GM23338 (cell line): ENCODE data around the gene ACOX1. TPM values are rescaled to one million over a fixed set of nuclear protein-coding genes. Genes with fewer than 3 reads are reported as not detected.

ENCODE experiments used
- ATAC-seq: fragments of 200-7000 bp; cut with Tn5 transposase; 3 replicates; pipeline ENCODE4 v1.9.1; 2020
- DNase-seq: peaks from one replicate; pipeline ENCODE4 v3.0.0-alpha.2; 2015; ENCODE audit warnings: low spot score
- H2AFZ ChIP-seq: fragments of 200-600 bp; sonication (generic); 2 replicates; pipeline ENCODE4 v1.8.0; 2016; ENCODE audit warnings: antibody characterized with exemption, mild to moderate bottlenecking, moderate library complexity
- H3F3A ChIP-seq: fragments of 200-600 bp; sonication (generic); replicated peaks from 2 replicates; pipeline ENCODE4 v1.8.0; 2017; ENCODE audit warnings: antibody characterized with exemption, mixed run types, low read depth
- H3K27ac ChIP-seq: fragments of 200-600 bp; sonication (generic); 2 replicates; pipeline ENCODE4 v1.6.1; 2016; ENCODE audit warnings: low read depth
- H3K27me3 ChIP-seq: fragments of 200-600 bp; sonication (generic); 2 replicates; pipeline ENCODE4 v1.8.0; 2016; ENCODE audit warnings: mild to moderate bottlenecking, mixed run types, moderate library complexity; ENCODE audit not compliant: insufficient read depth
- H3K36me3 ChIP-seq: fragments of 200-600 bp; sonication (generic); 2 replicates; pipeline ENCODE4 v1.8.0; 2016; ENCODE audit warnings: mild to moderate bottlenecking; ENCODE audit not compliant: insufficient read depth
- H3K4me1 ChIP-seq: fragments of 200-600 bp; sonication (generic); 2 replicates; pipeline ENCODE4 v1.8.0; 2016; ENCODE audit warnings: mild to moderate bottlenecking, moderate library complexity; ENCODE audit not compliant: insufficient read depth
- H3K4me2 ChIP-seq: fragments of 200-600 bp; sonication (generic); 2 replicates; pipeline ENCODE4 v1.7.1; 2017; ENCODE audit warnings: mixed run types
- H3K4me3 ChIP-seq: fragments of 200-600 bp; sonication (generic); 2 replicates; pipeline ENCODE4 v1.6.1; 2016; ENCODE audit warnings: mixed run types
- H3K79me2 ChIP-seq: fragments of 200-600 bp; sonication (generic); replicated peaks from 2 replicates; pipeline ENCODE4 v1.8.0; 2017; ENCODE audit warnings: mild to moderate bottlenecking; ENCODE audit not compliant: insufficient read depth
- H3K9me2 ChIP-seq: fragments of 200-600 bp; sonication (generic); 2 replicates; pipeline ENCODE4 v1.8.0; 2017; ENCODE audit not compliant: insufficient read depth
- H4K20me1 ChIP-seq: fragments of 200-600 bp; sonication (generic); replicated peaks from 2 replicates; pipeline ENCODE4 v1.8.0; 2017; ENCODE audit warnings: mild to moderate bottlenecking; ENCODE audit not compliant: insufficient read depth
- H3K27ac Mint-ChIP-seq: 2 replicates; pipeline ENCODE4 v1.8.0; 2020; ENCODE audit warnings: inconsistent platforms, mild to moderate bottlenecking, moderate library complexity, mixed read lengths
- H3K27me3 Mint-ChIP-seq: 3 replicates; pipeline ENCODE4 v1.8.0; 2022; ENCODE audit warnings: low read depth, mild to moderate bottlenecking, moderate library complexity, mixed read lengths, inconsistent platforms; ENCODE audit not compliant: insufficient read depth, poor library complexity
- H3K36me3 Mint-ChIP-seq: 3 replicates; pipeline ENCODE4 v1.8.0; 2021; ENCODE audit warnings: low read depth, mild to moderate bottlenecking, inconsistent platforms, moderate library complexity, mixed read lengths
- H3K4me1 Mint-ChIP-seq: 3 replicates; pipeline ENCODE4 v1.8.0; 2020; ENCODE audit warnings: mild to moderate bottlenecking, inconsistent platforms, mixed read lengths
- H3K4me3 Mint-ChIP-seq: 3 replicates; pipeline ENCODE4 v1.8.0; 2021; ENCODE audit warnings: moderate library complexity, mild to moderate bottlenecking, inconsistent platforms, mixed read lengths
- H3K9me3 Mint-ChIP-seq: 3 replicates; pipeline ENCODE4 v1.8.0; 2020; ENCODE audit warnings: moderate library complexity, mild to moderate bottlenecking, inconsistent platforms, mixed read lengths
- CTCF ChIP-seq, 2 experiments: fragments of 200-600 bp in 1 of 2; sonication (generic) in 1 of 2; conservative IDR thresholded peaks; 2 replicates each; pipeline versions ENCODE4 v1.5.1 to v1.6.1; 2016 to 2017; ENCODE audit warnings: antibody characterized with exemption in 2 of 2, low read depth in 2 of 2, mild to moderate bottlenecking in 2 of 2, moderate library complexity in 1 of 2
- JUNB ChIP-seq: IDR thresholded peaks from one replicate; pipeline ENCODE4 v1.6.1; 2016; ENCODE audit warnings: antibody characterized with exemption; ENCODE audit not compliant: unreplicated experiment
- POLR2AphosphoS5 ChIP-seq: IDR thresholded peaks from 2 replicates; pipeline ENCODE4 v1.6.1; 2016; ENCODE audit warnings: antibody characterized with exemption, low read depth
- STAT1 ChIP-seq: IDR thresholded peaks from one replicate; pipeline ENCODE4 v1.6.1; 2016; ENCODE audit warnings: antibody characterized with exemption; ENCODE audit not compliant: unreplicated experiment
- ZNF114 ChIP-seq: fragments of 250-450 bp; sonication (Bioruptor Pico); IDR thresholded peaks from 2 replicates; pipeline ENCODE4 v1.5.0; 2020; ENCODE audit warnings: mild to moderate bottlenecking, moderate library complexity
- ZNF331 ChIP-seq: fragments of 250-450 bp; sonication (Bioruptor Pico); IDR thresholded peaks from 2 replicates; pipeline ENCODE4 v1.5.0; 2020; ENCODE audit warnings: low read depth, mild to moderate bottlenecking, moderate library complexity
- polyA plus RNA-seq: library from polyadenylated mRNA; unstranded; fragments of >200 nt; fragmentation: Nextera tagmentation; extraction: Ambion mirVana; gene quantifications from 2 replicates; pipeline ENCODE4 v1.2.1, GENCODE V29; 2016
- total RNA-seq: library from RNA; depleted of rRNA; stranded (reverse); fragments of >200 nt; shearing (Covaris generic); gene quantifications from 2 replicates; pipeline ENCODE4 v1.2.3, GENCODE V29; 2014
- TF ChIP-seq, protein P1 (sequence below): fragments of 250-450 bp; sonication (Bioruptor Pico); IDR thresholded peaks from 2 replicates; pipeline ENCODE4 v1.5.0; 2020; ENCODE audit warnings: mild to moderate bottlenecking, moderate library complexity

ACOX1 gene
- total and polyA plus RNA-seq, 2 experiments from 2014 or later, result 12.8 to 32.9 TPM

DNA sequence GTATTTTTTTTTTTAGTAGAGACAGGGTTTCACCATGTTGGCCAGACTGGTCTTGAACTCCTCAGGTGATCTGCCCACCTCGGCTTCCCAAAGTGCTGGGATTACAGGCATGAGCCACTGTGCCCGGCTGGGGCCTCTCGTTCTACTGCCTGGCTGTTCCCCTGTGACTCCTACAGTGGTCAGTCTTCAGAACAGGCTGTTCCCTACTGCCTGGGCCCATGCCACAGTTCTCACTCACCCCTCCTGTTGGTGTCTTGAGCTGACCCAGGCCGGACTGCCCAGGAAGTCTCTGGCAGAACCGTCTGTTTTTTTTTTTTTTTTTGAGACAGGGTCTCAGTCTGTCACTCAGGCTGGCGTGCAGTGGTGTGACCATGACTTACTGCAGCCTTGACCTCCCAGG, 24.9 kb upstream of the ACOX1 start (continued):
- TF ChIP-seq CTCF (conservative IDR thresholded peaks at IDR 0.05; ENCODE audit: low read depth in 2 of 2), result no peak
- TF ChIP-seq, protein P1, sequence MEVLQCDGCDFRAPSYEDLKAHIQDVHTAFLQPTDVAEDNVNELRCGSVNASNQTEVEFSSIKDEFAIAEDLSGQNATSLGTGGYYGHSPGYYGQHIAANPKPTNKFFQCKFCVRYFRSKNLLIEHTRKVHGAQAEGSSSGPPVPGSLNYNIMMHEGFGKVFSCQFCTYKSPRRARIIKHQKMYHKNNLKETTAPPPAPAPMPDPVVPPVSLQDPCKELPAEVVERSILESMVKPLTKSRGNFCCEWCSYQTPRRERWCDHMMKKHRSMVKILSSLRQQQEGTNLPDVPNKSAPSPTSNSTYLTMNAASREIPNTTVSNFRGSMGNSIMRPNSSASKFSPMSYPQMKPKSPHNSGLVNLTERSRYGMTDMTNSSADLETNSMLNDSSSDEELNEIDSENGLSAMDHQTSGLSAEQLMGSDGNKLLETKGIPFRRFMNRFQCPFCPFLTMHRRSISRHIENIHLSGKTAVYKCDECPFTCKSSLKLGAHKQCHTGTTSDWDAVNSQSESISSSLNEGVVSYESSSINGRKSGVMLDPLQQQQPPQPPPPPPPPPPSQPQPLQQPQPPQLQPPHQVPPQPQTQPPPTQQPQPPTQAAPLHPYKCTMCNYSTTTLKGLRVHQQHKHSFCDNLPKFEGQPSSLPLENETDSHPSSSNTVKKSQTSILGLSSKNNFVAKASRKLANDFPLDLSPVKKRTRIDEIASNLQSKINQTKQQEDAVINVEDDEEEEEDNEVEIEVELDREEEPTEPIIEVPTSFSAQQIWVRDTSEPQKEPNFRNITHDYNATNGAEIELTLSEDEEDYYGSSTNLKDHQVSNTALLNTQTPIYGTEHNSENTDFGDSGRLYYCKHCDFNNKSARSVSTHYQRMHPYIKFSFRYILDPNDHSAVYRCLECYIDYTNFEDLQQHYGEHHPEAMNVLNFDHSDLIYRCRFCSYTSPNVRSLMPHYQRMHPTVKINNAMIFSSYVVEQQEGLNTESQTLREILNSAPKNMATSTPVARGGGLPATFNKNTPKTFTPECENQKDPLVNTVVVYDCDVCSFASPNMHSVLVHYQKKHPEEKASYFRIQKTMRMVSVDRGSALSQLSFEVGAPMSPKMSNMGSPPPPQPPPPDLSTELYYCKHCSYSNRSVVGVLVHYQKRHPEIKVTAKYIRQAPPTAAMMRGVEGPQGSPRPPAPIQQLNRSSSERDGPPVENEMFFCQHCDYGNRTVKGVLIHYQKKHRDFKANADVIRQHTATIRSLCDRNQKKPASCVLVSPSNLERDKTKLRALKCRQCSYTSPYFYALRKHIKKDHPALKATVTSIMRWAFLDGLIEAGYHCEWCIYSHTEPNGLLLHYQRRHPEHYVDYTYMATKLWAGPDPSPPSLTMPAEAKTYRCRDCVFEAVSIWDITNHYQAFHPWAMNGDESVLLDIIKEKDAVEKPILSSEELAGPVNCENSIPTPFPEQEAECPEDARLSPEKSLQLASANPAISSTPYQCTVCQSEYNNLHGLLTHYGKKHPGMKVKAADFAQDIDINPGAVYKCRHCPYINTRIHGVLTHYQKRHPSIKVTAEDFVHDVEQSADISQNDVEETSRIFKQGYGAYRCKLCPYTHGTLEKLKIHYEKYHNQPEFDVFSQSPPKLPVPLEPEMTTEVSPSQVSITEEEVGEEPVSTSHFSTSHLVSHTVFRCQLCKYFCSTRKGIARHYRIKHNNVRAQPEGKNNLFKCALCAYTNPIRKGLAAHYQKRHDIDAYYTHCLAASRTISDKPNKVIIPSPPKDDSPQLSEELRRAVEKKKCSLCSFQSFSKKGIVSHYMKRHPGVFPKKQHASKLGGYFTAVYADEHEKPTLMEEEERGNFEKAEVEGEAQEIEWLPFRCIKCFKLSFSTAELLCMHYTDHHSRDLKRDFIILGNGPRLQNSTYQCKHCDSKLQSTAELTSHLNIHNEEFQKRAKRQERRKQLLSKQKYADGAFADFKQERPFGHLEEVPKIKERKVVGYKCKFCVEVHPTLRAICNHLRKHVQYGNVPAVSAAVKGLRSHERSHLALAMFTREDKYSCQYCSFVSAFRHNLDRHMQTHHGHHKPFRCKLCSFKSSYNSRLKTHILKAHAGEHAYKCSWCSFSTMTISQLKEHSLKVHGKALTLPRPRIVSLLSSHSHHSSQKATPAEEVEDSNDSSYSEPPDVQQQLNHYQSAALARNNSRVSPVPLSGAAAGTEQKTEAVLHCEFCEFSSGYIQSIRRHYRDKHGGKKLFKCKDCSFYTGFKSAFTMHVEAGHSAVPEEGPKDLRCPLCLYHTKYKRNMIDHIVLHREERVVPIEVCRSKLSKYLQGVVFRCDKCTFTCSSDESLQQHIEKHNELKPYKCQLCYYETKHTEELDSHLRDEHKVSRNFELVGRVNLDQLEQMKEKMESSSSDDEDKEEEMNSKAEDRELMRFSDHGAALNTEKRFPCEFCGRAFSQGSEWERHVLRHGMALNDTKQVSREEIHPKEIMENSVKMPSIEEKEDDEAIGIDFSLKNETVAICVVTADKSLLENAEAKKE (CRISPR knock-in tag), result no peak
- no peak for TF ChIP-seq STAT1
- no peak for TF ChIP-seq JUNB
- TF ChIP-seq ZNF114 (CRISPR knock-in tag), result no peak
- no peak for TF ChIP-seq ZNF331

DNA sequence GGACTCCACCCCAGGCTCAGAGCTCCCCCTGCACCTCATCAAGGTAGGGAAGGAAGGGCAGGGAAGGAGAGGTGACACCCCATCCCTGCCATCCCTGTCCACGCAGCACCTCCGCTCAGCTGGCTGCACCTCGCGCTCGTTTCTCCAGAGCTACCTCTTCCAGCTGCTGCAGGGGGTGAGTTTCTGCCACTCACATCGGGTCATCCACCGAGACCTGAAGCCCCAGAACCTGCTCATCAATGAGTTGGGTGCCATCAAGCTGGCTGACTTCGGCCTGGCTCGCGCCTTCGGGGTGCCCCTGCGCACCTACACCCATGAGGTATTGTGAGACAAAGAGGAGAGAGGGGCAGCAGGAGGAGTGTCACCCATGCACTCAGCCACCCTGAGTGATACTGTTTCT, 23.1 kb upstream of the ACOX1 start:
- DNase-seq (no peak), ATAC-seq (no peak)
- Histone ChIP-seq H3F3A (0 out of 2 replicates have a peak, but pooled peaks cover 8% of the 10 kb centered on the region), H3K4me2 (no peak overlapping the region), H3K4me3 (no peak overlapping the region), H3K36me3 (no peaks in the 10 kb centered on the region), H3K27ac (no peak overlapping the region), H3K9me2 (no peaks in the 10 kb centered on the region), H3K79me2 (no peaks in the 10 kb centered on the region), H3K4me1 (no peaks in the 10 kb centered on the region), H2AFZ (no peak overlapping the region), H4K20me1 (no peaks in the 10 kb centered on the region), H3K27me3 (no peaks in the 10 kb centered on the region)
- Mint-ChIP-seq H3K4me3 (no peak overlapping the region), H3K27ac (no peak overlapping the region), H3K27me3 (peaks cover 8% of the 10 kb centered on the region), H3K9me3 (no peaks in the 10 kb centered on the region; the same call in 2 of the 3 replicates), H3K36me3 (peaks cover 5% of the 10 kb centered on the region), H3K4me1 (peaks cover 8% of the 10 kb centered on the region; the same call in 2 of the 3 replicates)
- no peak for TF ChIP-seq POLR2AphosphoS5
- TF ChIP-seq, protein P1 (CRISPR knock-in tag), result no peak
